ENCODE data around the gene FCN2.

Gene FCN2

DNA sequence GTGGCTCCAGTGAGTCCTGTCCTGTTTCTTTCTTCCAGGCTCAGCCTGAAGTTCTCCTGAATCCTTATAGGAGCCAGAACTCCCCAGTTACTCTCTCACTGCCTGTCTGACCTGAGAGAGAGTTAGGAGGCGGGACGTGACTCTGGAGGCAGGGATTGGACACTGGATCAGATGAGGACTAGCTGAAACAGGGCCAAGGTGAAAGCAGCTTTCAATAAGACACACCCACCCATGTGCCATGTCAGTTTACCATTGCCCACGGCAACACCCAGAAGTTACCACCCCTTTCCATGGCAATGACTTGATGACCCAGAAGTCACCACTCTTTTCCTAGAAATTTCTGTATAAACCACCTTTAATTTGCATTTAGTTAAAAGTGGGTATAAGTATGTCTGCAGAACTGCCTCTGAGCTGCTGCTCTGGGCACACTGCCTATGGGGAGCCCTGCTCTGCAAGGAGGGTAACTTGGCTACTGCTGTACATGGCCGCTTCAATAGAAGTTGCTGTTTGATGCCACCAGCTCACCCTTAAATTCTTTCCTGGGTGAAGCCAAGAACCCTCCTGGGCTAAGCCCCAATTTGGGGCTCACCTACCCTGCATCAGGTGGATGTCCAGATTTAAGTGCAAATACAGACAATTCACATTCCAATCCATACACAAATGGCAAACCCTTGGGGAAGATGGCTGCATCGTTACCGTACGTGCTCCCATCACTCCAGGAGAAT, 13.7 kb downstream of the FCN2 start:
- H3K27me3 ChIP-seq (ENCODE audit: control insufficient read depth in 5 of 5, insufficient read depth in 4 of 5, low read length in 5 of 5): peaks cover 0 to 6% (median 0%) of the 10 kb centered on the region in 5 donors
- H3K36me3 ChIP-seq (ENCODE audit: control insufficient read depth in 5 of 5, insufficient read depth in 5 of 5, low read length in 5 of 5): no peaks in the 10 kb centered on the region
- no peak overlapping the region for H3K9ac ChIP-seq (ENCODE audit: low read length in 5 of 5)
- H3K4me3 ChIP-seq (ENCODE audit: low read depth in 1 of 5, low read length in 5 of 5): no peak overlapping the region
- peaks cover 0 to 10% (median 0%) of the 10 kb centered on the region in 5 donors for H3K9me3 ChIP-seq (ENCODE audit: control insufficient read depth in 5 of 5, low read length in 5 of 5)
- peaks cover 0 to 35% (median 9%) of the 10 kb centered on the region in 5 donors for H3K4me1 ChIP-seq (ENCODE audit: control insufficient read depth in 5 of 5, insufficient read depth in 5 of 5, low read length in 5 of 5)
- no peak overlapping the region for H3K27ac ChIP-seq (ENCODE audit: low read depth, low read length)

DNA sequence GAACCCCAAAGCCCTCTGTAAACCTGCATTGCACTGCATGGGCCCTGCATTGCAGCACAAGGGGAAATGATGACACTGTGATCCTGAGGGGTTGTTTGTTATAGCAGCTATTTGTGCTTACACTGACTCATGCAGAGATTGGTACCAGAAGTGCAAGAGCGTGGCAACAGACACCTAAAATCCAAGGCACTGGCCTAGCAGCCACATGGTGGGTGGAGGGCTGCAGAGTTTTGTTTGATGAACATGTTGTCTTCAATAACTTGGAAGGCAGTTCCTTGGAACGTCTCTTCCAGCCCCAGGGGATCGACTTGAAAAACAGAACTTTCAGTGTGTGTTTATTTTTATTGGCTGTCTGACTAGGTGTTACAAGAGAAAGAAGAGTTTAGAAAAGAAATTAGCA, 14.5 kb downstream of the FCN2 start:
- no peak overlapping the region for H3K9ac ChIP-seq (ENCODE audit: low read length in 5 of 5)
- H3K27me3 ChIP-seq (ENCODE audit: control insufficient read depth in 5 of 5, insufficient read depth in 4 of 5, low read length in 5 of 5): peaks cover 0 to 6% (median 0%) of the 10 kb centered on the region in 5 donors
- no peaks in the 10 kb centered on the region for H3K36me3 ChIP-seq (ENCODE audit: control insufficient read depth in 5 of 5, insufficient read depth in 5 of 5, low read length in 5 of 5)
- peaks cover 0 to 35% (median 9%) of the 10 kb centered on the region in 5 donors for H3K4me1 ChIP-seq (ENCODE audit: control insufficient read depth in 5 of 5, insufficient read depth in 5 of 5, low read length in 5 of 5)
- no peak overlapping the region for H3K27ac ChIP-seq (ENCODE audit: low read depth, low read length)
- peaks cover 0 to 12% (median 2%) of the 10 kb centered on the region in 5 donors for H3K9me3 ChIP-seq (ENCODE audit: control insufficient read depth in 5 of 5, low read length in 5 of 5)
- H3K4me3 ChIP-seq (ENCODE audit: low read depth in 1 of 5, low read length in 5 of 5): peak overlapping the region in 1 of 5 donors; percentile 13

DNA sequence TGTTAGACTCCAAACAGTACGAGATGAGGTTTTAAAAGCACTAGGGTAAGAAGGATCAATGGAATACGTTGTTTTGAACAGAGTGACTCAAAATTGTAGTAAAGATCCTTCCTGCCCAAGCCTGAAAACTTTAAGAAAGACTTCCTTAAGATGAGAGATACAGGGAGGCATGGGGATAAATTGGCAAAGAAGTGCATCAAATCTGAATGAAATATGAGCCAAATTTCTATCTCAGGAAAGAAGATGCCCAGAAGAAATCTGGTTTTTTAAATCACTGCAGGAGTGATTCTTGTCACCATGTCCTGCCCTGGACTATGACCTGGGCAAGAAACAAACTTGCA, 14.9 kb downstream of the FCN2 start:
- H3K27me3 ChIP-seq (ENCODE audit: control insufficient read depth in 5 of 5, insufficient read depth in 4 of 5, low read length in 5 of 5): peaks cover 0 to 6% (median 0%) of the 10 kb centered on the region in 5 donors
- no peak overlapping the region for H3K27ac ChIP-seq (ENCODE audit: low read depth, low read length)
- H3K4me1 ChIP-seq (ENCODE audit: control insufficient read depth in 5 of 5, insufficient read depth in 5 of 5, low read length in 5 of 5): peaks cover 0 to 35% (median 9%) of the 10 kb centered on the region in 5 donors
- no peak overlapping the region for H3K9ac ChIP-seq (ENCODE audit: low read length in 5 of 5)
- no peak overlapping the region for H3K4me3 ChIP-seq (ENCODE audit: low read depth in 1 of 5, low read length in 5 of 5)
- no peaks in the 10 kb centered on the region for H3K36me3 ChIP-seq (ENCODE audit: control insufficient read depth in 5 of 5, insufficient read depth in 5 of 5, low read length in 5 of 5)
- peaks cover 0 to 12% (median 2%) of the 10 kb centered on the region in 5 donors for H3K9me3 ChIP-seq (ENCODE audit: control insufficient read depth in 5 of 5, low read length in 5 of 5)

DNA sequence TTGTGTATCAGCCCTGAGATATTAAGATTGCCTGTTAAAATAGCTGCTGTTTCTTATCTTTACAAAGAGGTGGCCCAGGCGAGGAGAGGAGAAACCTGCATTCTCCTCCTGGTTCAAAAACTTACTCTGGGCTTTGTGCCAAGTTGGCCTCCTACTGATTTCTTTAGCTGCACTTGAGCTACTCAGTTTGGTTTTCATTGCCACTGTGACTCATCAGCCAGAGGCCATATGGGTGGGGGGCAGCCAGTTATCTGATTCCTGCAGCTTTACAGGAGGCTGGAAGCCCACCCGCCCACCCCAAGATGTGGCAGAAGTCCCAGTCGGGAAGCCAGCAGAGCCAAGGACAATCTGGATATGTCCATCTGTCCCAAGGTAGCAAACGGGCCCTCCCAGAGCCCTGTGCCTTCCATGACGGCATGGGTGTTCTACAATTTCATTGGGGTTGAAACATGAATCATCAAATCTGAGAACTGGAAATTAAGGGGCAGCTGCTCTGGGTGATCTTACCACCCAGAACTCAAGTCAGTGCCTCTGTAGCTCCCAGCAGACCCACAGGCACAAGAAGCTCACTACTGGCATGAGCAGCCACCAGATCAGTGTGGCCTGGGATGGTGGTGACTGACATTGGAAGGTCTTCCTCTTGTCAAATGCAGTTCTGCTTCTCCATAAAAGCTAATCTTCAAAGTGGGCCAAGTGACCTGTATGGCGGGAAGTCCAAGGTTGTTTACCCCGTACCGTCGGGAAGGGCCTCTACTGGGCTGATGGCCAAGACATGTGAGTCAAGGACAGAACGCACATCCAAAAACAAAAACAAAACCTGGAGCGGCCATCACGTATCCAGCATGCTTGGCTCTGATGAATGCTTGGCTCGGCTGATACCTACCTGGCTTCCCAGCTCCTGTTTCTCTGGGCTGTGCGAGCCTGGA, 15.6 kb downstream of the FCN2 start:
- Histone ChIP-seq H3K4me1 (ENCODE audit: control insufficient read depth in 5 of 5, insufficient read depth in 5 of 5, low read length in 5 of 5) (peaks cover 0 to 35% (median 9%) of the 10 kb centered on the region in 5 donors), H3K27me3 (ENCODE audit: control insufficient read depth in 5 of 5, insufficient read depth in 4 of 5, low read length in 5 of 5) (peaks cover 0 to 6% (median 0%) of the 10 kb centered on the region in 5 donors), H3K36me3 (ENCODE audit: control insufficient read depth in 5 of 5, insufficient read depth in 5 of 5, low read length in 5 of 5) (no peaks in the 10 kb centered on the region), H3K27ac (ENCODE audit: low read depth, low read length) (peak overlapping the region; percentile 61), H3K9ac (ENCODE audit: low read length in 5 of 5) (peak overlapping the region in 1 of 5 donors; percentile 38), H3K9me3 (ENCODE audit: control insufficient read depth in 5 of 5, low read length in 5 of 5) (peaks cover 0 to 12% (median 2%) of the 10 kb centered on the region in 5 donors), H3K4me3 (ENCODE audit: low read depth in 1 of 5, low read length in 5 of 5) (no peak overlapping the region)

DNA sequence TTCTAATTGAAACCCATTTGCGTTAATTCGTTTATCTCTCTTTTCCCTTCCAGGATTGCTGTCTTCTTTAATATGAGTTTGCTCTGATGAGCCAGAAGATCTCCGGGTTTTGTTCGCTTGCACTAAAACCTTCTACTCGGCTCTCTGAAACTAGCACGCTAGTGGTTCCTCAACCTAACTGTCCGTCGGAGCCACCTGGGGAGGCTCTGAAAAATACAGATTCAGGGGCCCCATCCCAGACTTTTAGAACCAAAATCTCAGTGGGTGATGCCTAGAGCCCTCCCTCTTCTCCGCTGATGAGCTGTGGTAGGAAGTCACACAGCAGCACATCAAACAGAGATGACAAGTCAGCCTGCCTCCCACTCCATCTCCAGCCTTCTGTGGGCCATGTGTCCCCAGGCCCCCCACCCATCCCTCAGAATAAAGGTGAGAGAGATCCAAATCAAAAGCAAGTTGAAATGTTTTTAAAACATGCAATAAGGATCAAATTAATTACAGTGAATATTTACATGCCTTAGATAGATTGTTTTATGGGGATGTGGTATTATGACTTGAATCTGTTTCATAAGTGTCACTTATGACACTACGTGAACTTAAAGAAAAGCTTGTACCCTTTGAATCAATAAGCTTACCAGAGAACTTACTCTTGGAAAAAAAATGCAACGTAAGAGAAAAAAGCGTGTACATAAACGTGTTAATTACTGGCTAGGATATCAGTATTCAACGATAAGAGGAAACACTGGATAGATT, 16.4 kb downstream of the FCN2 start:
- H3K4me1 ChIP-seq (ENCODE audit: control insufficient read depth in 5 of 5, insufficient read depth in 5 of 5, low read length in 5 of 5): peaks cover 0 to 29% (median 9%) of the 10 kb centered on the region in 5 donors
- H3K9me3 ChIP-seq (ENCODE audit: control insufficient read depth in 5 of 5, low read length in 5 of 5): peaks cover 0 to 12% (median 2%) of the 10 kb centered on the region in 5 donors
- no peak overlapping the region for H3K4me3 ChIP-seq (ENCODE audit: low read depth in 1 of 5, low read length in 5 of 5)
- no peaks in the 10 kb centered on the region for H3K36me3 ChIP-seq (ENCODE audit: control insufficient read depth in 5 of 5, insufficient read depth in 5 of 5, low read length in 5 of 5)
- H3K27me3 ChIP-seq (ENCODE audit: control insufficient read depth in 5 of 5, insufficient read depth in 4 of 5, low read length in 5 of 5): peaks cover 0 to 6% (median 0%) of the 10 kb centered on the region in 5 donors
- H3K27ac ChIP-seq (ENCODE audit: low read depth, low read length): peak overlapping the region; percentile 61
- peak overlapping the region in 1 of 5 donors; percentile 38 for H3K9ac ChIP-seq (ENCODE audit: low read length in 5 of 5)

DNA sequence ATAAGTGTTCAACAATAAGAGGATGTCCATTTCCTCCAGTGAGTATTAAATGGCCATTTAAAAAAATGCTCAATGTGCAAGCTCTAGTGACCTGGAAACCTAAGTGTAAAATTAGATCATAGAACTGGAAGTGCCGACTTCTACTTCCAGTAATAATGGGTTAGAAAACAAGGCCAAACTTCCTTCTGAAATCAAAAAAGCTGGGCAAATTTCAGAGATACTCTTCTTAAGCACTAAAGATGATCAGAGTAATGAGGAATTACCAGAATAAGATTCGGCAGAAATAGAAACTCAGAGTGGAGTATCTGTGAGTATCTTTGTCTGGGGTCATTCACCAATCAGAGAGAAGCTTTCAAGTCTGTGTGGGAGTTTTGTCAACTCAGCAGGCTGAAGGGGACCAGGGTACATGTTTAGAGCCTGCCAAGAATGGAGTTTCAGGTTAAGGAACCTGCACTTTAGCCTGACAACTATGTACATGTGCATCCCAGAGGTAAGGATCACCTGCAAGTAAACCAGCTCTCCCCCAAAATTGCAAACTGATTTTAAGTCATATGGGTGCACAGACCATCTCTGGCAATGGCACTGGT, 17.1 kb downstream of the FCN2 start:
- peak overlapping the region in 1 of 5 donors; percentile 25 for H3K9ac ChIP-seq (ENCODE audit: low read length in 5 of 5)
- peaks cover 0 to 12% (median 2%) of the 10 kb centered on the region in 5 donors for H3K9me3 ChIP-seq (ENCODE audit: control insufficient read depth in 5 of 5, low read length in 5 of 5)
- no peaks in the 10 kb centered on the region for H3K36me3 ChIP-seq (ENCODE audit: control insufficient read depth in 5 of 5, insufficient read depth in 5 of 5, low read length in 5 of 5)
- H3K4me3 ChIP-seq (ENCODE audit: low read depth in 1 of 5, low read length in 5 of 5): no peak overlapping the region
- peaks cover 0 to 6% (median 0%) of the 10 kb centered on the region in 5 donors for H3K27me3 ChIP-seq (ENCODE audit: control insufficient read depth in 5 of 5, insufficient read depth in 4 of 5, low read length in 5 of 5)
- peak overlapping the region; percentile 17 for H3K27ac ChIP-seq (ENCODE audit: low read depth, low read length)
- peaks cover 0 to 29% (median 9%) of the 10 kb centered on the region in 5 donors for H3K4me1 ChIP-seq (ENCODE audit: control insufficient read depth in 5 of 5, insufficient read depth in 5 of 5, low read length in 5 of 5)

DNA sequence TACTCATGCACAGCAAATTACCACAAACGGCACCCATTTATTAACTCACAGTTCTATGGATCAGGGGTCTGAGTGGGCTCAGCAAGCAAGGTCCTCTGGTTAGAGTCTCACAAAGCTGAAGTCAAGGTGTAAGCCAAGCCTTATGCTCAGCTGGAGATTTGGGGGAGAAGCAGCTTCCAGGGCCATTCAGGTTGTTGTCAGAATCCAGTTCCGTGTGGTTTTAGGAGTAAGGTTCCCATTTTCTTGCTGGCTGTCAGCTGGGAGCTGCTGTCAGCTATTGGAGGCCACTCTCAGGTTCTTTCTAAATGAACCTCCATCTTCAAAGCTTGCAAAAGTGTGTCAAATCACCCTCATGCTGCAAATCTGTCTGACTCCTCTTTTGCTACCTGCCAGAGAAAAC, 17.7 kb downstream of the FCN2 start:
- Histone ChIP-seq H3K9me3 (ENCODE audit: control insufficient read depth in 5 of 5, low read length in 5 of 5) (peaks cover 0 to 12% (median 2%) of the 10 kb centered on the region in 5 donors), H3K4me3 (ENCODE audit: low read depth in 1 of 5, low read length in 5 of 5) (no peak overlapping the region), H3K36me3 (ENCODE audit: control insufficient read depth in 5 of 5, insufficient read depth in 5 of 5, low read length in 5 of 5) (no peaks in the 10 kb centered on the region), H3K27me3 (ENCODE audit: control insufficient read depth in 5 of 5, insufficient read depth in 4 of 5, low read length in 5 of 5) (peaks cover 0 to 6% (median 0%) of the 10 kb centered on the region in 5 donors), H3K4me1 (ENCODE audit: control insufficient read depth in 5 of 5, insufficient read depth in 5 of 5, low read length in 5 of 5) (peaks cover 0 to 29% (median 9%) of the 10 kb centered on the region in 5 donors), H3K9ac (ENCODE audit: low read length in 5 of 5) (peak overlapping the region in 2 of 5 donors; percentile 1 to 25), H3K27ac (ENCODE audit: low read depth, low read length) (peak overlapping the region; percentile 19)

DNA sequence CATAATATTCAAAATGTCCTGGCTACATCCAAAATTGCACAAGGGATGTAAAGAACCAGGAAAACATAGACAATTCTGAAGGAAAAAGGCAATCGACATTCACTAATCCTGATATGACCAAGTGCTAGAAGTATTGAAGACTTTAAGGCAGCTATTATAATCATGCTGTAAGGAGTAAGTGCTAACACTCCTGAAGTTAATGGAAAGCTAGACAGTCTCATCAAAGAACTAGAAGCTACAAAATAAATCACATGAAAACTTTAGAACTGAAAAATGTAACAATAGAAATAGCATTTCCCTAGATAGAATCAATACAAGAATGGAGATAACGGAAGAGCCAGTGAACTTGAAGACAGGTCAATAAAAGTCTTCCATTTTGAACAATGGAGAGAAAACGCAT, 18.6 kb downstream of the FCN2 start:
- no peak overlapping the region for H3K27ac ChIP-seq (ENCODE audit: low read depth, low read length)
- no peaks in the 10 kb centered on the region for H3K36me3 ChIP-seq (ENCODE audit: control insufficient read depth in 5 of 5, insufficient read depth in 5 of 5, low read length in 5 of 5)
- no peak overlapping the region for H3K4me3 ChIP-seq (ENCODE audit: low read depth in 1 of 5, low read length in 5 of 5)
- peaks cover 0 to 6% (median 0%) of the 10 kb centered on the region in 5 donors for H3K27me3 ChIP-seq (ENCODE audit: control insufficient read depth in 5 of 5, insufficient read depth in 4 of 5, low read length in 5 of 5)
- peaks cover 0 to 12% (median 2%) of the 10 kb centered on the region in 5 donors for H3K9me3 ChIP-seq (ENCODE audit: control insufficient read depth in 5 of 5, low read length in 5 of 5)
- peaks cover 0 to 29% (median 9%) of the 10 kb centered on the region in 5 donors for H3K4me1 ChIP-seq (ENCODE audit: control insufficient read depth in 5 of 5, insufficient read depth in 5 of 5, low read length in 5 of 5)
- H3K9ac ChIP-seq (ENCODE audit: low read length in 5 of 5): no peak overlapping the region

DNA sequence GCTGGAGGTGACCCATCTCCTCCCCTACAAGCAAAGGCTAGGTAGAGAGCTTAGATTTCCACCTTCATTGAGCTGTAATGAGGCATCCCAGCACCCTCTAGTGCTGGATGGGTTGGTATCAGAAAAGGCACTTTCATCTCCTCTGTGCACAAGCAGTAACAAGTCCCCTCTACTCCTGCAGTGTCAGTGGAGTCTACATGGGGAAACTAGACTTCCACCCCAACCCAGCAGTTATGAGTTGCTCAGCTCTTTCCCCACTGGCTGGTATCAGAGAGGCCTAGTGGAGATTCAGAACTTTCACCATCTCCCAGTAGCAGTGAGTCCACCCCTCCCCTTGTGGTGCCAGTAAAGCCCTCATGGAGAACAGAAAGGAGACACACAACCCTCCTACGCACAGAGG, 19.2 kb downstream of the FCN2 start:
- no peak overlapping the region for H3K27ac ChIP-seq (ENCODE audit: low read depth, low read length)

More for the DNA sequence above, 19.2 kb downstream of the FCN2 start:
- H3K36me3 ChIP-seq (ENCODE audit: control insufficient read depth in 5 of 5, insufficient read depth in 5 of 5, low read length in 5 of 5): no peaks in the 10 kb centered on the region
- H3K4me3 ChIP-seq (ENCODE audit: low read depth in 1 of 5, low read length in 5 of 5): no peak overlapping the region
- peaks cover 0 to 29% (median 9%) of the 10 kb centered on the region in 5 donors for H3K4me1 ChIP-seq (ENCODE audit: control insufficient read depth in 5 of 5, insufficient read depth in 5 of 5, low read length in 5 of 5)
- H3K9me3 ChIP-seq (ENCODE audit: control insufficient read depth in 5 of 5, low read length in 5 of 5): peaks cover 0 to 9% (median 2%) of the 10 kb centered on the region in 5 donors
- H3K27me3 ChIP-seq (ENCODE audit: control insufficient read depth in 5 of 5, insufficient read depth in 4 of 5, low read length in 5 of 5): peaks cover 0 to 6% (median 0%) of the 10 kb centered on the region in 5 donors
- H3K9ac ChIP-seq (ENCODE audit: low read length in 5 of 5): no peak overlapping the region
